Neural cell (in vitro differentiated cells): ENCODE measurements around the gene SMIM10L1. TPM values are rescaled to one million over a fixed set of nuclear protein-coding genes. Genes with fewer than 3 reads are reported as not detected.

Source experiments
- H2AFZ ChIP-seq: fragments of 200-600, 300-800 bp; sonication (generic), shearing (Covaris generic); 2 replicates; pipeline ENCODE4 v1.6.0; 2014; ENCODE audit warnings: low read depth, mild to moderate bottlenecking, antibody characterized with exemption, low read length, moderate library complexity
- H3F3A ChIP-seq: fragments of 200-600 bp; shearing (Covaris generic); 2 replicates; pipeline ENCODE4 v1.6.1; 2016; ENCODE audit warnings: mild to moderate bottlenecking, moderate library complexity, mixed read lengths, antibody characterized with exemption, low read length; ENCODE audit not compliant: insufficient read depth, poor library complexity, severe bottlenecking
- H3K27ac ChIP-seq: fragments of 200-600, 300-800 bp; sonication (generic), shearing (Covaris generic); 2 replicates; pipeline ENCODE4 v1.5.1; 2014; ENCODE audit warnings: mild to moderate bottlenecking, low read length, moderate library complexity
- H3K27me3 ChIP-seq: fragments of 300-800, 200-600 bp; sonication (generic), shearing (Covaris generic); 2 replicates; pipeline ENCODE4 v1.6.0; 2014; ENCODE audit warnings: mild to moderate bottlenecking, low read depth, low read length, moderate library complexity; ENCODE audit not compliant: insufficient read depth
- H3K36me3 ChIP-seq: fragments of 300-800, 200-600 bp; sonication (generic), shearing (Covaris generic); 2 replicates; pipeline ENCODE4 v1.5.1; 2014; ENCODE audit warnings: mild to moderate bottlenecking, antibody characterized with exemption, low read length, moderate library complexity; ENCODE audit not compliant: insufficient read depth
- H3K4me2 ChIP-seq: fragments of 300-800, 200-600 bp; sonication (generic), shearing (Covaris generic); 2 replicates; pipeline ENCODE4 v1.6.0; 2014; ENCODE audit warnings: mild to moderate bottlenecking, low read length
- H3K4me3 ChIP-seq: fragments of 300-800, 200-600 bp; sonication (generic), shearing (Covaris generic); 2 replicates; pipeline ENCODE4 v1.5.1; 2014; ENCODE audit warnings: mild to moderate bottlenecking, low read length, moderate library complexity
- H3K79me2 ChIP-seq: fragments of 200-600 bp; shearing (Covaris generic); replicated peaks from 2 replicates; pipeline ENCODE4 v1.6.0; 2014; ENCODE audit warnings: mild to moderate bottlenecking, low read length, moderate library complexity; ENCODE audit not compliant: insufficient read depth
- H3K9ac ChIP-seq: fragments of 300-800, 200-600 bp; sonication (generic), shearing (Covaris generic); 2 replicates; pipeline ENCODE4 v1.6.1; 2016; ENCODE audit warnings: mild to moderate bottlenecking, low read length, mixed read lengths
- H3K9me2 ChIP-seq: fragments of 200-600 bp; shearing (Covaris generic); 2 replicates; pipeline ENCODE4 v1.6.1; 2016; ENCODE audit warnings: mild to moderate bottlenecking, low read length, mixed read lengths; ENCODE audit not compliant: insufficient read depth
- H3K9me3 ChIP-seq: fragments of 200-600, 300-800 bp; sonication (generic), shearing (Covaris generic); 2 replicates; pipeline ENCODE4 v1.6.1; 2016; ENCODE audit warnings: mild to moderate bottlenecking, mixed run types, low read length, moderate library complexity, mixed read lengths
- H4K20me1 ChIP-seq: fragments of 200-600 bp; shearing (Covaris generic); 2 replicates; pipeline ENCODE4 v1.6.1; 2016; ENCODE audit warnings: mild to moderate bottlenecking, mixed run types; ENCODE audit not compliant: insufficient read depth
- EP300 ChIP-seq: fragments of 450-650 bp; conservative IDR thresholded peaks from 2 replicates; pipeline ENCODE4 v1.6.1; 2014; ENCODE audit warnings: antibody characterized with exemption, mild to moderate bottlenecking, moderate library complexity; ENCODE audit not compliant: poor library complexity, severe bottlenecking
- EZH2 ChIP-seq: fragments of 200-600, 300-800 bp; shearing (Covaris generic), sonication (generic); IDR thresholded peaks from 2 replicates; pipeline ENCODE4 v1.6.1; 2014; ENCODE audit warnings: antibody characterized with exemption, low read length, borderline replicate concordance, mild to moderate bottlenecking; ENCODE audit not compliant: insufficient read depth, poor library complexity, severe bottlenecking
- MXI1 ChIP-seq: fragments of 450-650 bp; conservative IDR thresholded peaks from 2 replicates; pipeline ENCODE4 v1.6.1; 2014; ENCODE audit warnings: antibody characterized with exemption, mild to moderate bottlenecking; ENCODE audit not compliant: poor library complexity, severe bottlenecking
- POLR2AphosphoS5 ChIP-seq: IDR thresholded peaks from 2 replicates; pipeline ENCODE4 v1.6.1; 2012
- RAD21 ChIP-seq: fragments of 450-650 bp; conservative IDR thresholded peaks from 2 replicates; pipeline ENCODE4 v1.6.1; 2014; ENCODE audit warnings: antibody characterized with exemption, mild to moderate bottlenecking, moderate library complexity
- SMC3 ChIP-seq: fragments of 450-650 bp; conservative IDR thresholded peaks from 2 replicates; pipeline ENCODE4 v1.6.1; 2014; ENCODE audit warnings: antibody characterized with exemption, mild to moderate bottlenecking, moderate library complexity; ENCODE audit not compliant: poor library complexity
- TAF1 ChIP-seq: IDR thresholded peaks from 2 replicates; pipeline ENCODE4 v1.6.1; 2012; ENCODE audit warnings: low read depth
- polyA plus RNA-seq: library from polyadenylated mRNA; depleted of rRNA; stranded (reverse); fragments of >200 nt; gene quantifications from 2 replicates; pipeline ENCODE4 v1.2.3, GENCODE V29; 2014
- TF ChIP-seq, protein P1 (sequence below): IDR thresholded peaks from 2 replicates; pipeline ENCODE4 v1.6.1; 2012; ENCODE audit warnings: borderline replicate concordance
- TF ChIP-seq, protein P2 (sequence below): fragments of 450-650 bp; IDR thresholded peaks from 2 replicates; pipeline ENCODE4 v1.5.1; 2014; ENCODE audit warnings: antibody characterized with exemption, mild to moderate bottlenecking, moderate library complexity; ENCODE audit not compliant: poor library complexity, severe bottlenecking

The SMIM10L1 gene
- polyA plus RNA-seq, 1 donor from 2014 or later: 22.0 TPM

- no peaks in the 10 kb centered on the region for H3K9me2 ChIP-seq
- H4K20me1 ChIP-seq: no peaks in the 10 kb centered on the region
- no peaks in the 10 kb centered on the region for H3F3A ChIP-seq
- H3K4me3 ChIP-seq: no peak overlapping the region
- no peak overlapping the region for H3K27ac ChIP-seq
- H3K27me3 ChIP-seq: no peaks in the 10 kb centered on the region
- H3K79me2 ChIP-seq: no peaks in the 10 kb centered on the region
- TF ChIP-seq EZH2: no peak
- no peak for TF ChIP-seq RAD21
- TF ChIP-seq POLR2AphosphoS5: no peak
- TF ChIP-seq, protein P1, sequence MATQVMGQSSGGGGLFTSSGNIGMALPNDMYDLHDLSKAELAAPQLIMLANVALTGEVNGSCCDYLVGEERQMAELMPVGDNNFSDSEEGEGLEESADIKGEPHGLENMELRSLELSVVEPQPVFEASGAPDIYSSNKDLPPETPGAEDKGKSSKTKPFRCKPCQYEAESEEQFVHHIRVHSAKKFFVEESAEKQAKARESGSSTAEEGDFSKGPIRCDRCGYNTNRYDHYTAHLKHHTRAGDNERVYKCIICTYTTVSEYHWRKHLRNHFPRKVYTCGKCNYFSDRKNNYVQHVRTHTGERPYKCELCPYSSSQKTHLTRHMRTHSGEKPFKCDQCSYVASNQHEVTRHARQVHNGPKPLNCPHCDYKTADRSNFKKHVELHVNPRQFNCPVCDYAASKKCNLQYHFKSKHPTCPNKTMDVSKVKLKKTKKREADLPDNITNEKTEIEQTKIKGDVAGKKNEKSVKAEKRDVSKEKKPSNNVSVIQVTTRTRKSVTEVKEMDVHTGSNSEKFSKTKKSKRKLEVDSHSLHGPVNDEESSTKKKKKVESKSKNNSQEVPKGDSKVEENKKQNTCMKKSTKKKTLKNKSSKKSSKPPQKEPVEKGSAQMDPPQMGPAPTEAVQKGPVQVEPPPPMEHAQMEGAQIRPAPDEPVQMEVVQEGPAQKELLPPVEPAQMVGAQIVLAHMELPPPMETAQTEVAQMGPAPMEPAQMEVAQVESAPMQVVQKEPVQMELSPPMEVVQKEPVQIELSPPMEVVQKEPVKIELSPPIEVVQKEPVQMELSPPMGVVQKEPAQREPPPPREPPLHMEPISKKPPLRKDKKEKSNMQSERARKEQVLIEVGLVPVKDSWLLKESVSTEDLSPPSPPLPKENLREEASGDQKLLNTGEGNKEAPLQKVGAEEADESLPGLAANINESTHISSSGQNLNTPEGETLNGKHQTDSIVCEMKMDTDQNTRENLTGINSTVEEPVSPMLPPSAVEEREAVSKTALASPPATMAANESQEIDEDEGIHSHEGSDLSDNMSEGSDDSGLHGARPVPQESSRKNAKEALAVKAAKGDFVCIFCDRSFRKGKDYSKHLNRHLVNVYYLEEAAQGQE: no peak
- no peak for TF ChIP-seq SMC3
- no peak for TF ChIP-seq EP300
- TF ChIP-seq MXI1: no peak
- TF ChIP-seq, protein P2, sequence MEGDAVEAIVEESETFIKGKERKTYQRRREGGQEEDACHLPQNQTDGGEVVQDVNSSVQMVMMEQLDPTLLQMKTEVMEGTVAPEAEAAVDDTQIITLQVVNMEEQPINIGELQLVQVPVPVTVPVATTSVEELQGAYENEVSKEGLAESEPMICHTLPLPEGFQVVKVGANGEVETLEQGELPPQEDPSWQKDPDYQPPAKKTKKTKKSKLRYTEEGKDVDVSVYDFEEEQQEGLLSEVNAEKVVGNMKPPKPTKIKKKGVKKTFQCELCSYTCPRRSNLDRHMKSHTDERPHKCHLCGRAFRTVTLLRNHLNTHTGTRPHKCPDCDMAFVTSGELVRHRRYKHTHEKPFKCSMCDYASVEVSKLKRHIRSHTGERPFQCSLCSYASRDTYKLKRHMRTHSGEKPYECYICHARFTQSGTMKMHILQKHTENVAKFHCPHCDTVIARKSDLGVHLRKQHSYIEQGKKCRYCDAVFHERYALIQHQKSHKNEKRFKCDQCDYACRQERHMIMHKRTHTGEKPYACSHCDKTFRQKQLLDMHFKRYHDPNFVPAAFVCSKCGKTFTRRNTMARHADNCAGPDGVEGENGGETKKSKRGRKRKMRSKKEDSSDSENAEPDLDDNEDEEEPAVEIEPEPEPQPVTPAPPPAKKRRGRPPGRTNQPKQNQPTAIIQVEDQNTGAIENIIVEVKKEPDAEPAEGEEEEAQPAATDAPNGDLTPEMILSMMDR: no peak
- TF ChIP-seq TAF1: no peak
- H3K36me3 ChIP-seq: no peaks in the 10 kb centered on the region
- no peaks in the 10 kb centered on the region for H3K9me3 ChIP-seq
- no peak overlapping the region for H3K9ac ChIP-seq
- no peak overlapping the region for H3K4me2 ChIP-seq
- no peak overlapping the region for H2AFZ ChIP-seq
Measured at GRCh38 chr12:11183011-11183410, 12.0 kb downstream of the SMIM10L1 start.

DNA sequence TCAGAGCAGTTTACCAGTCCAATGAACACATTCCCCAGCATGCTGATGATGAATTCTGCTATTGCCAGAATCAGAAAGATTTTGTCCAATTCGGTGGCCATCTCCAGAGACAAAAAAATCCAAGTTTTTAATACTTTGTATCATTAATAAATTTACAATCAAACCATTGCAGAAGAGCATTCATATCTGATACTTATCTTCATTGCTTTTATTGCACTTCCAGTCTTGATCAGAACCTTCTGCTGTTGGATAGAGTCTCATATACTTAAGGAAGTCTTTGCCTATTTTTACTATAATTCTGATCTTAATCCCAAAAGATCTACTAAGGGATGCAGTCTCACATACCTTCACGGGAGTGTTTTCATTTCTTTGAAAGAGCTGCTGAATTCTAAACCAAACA is 15.8 kb downstream of the SMIM10L1 start, which contains the start of gene TAS2R42:
Gene TAS2R42, minus strand, starts transcription at position 101 of the 400 bp plus-strand sequence. Its CDS starts 0 bp downstream, at position 101.
- Histone ChIP-seq H2AFZ (no peak within 1 kb of the TSS), H3K36me3 (no peaks in the 10 kb centered on the region), H3K79me2 (no peaks in the 10 kb centered on the region), H3K27ac (no peak within 1 kb of the TSS), H3K9me3 (no peaks in the 10 kb centered on the region), H3K9me2 (no peaks in the 10 kb centered on the region), H3K9ac (no peak within 1 kb of the TSS), H3K4me2 (no peak within 1 kb of the TSS), H3K27me3 (no peaks in the 10 kb centered on the region), H4K20me1 (no peaks in the 10 kb centered on the region), H3F3A (no peaks in the 10 kb centered on the region), H3K4me3 (no peak within 1 kb of the TSS)
- TF ChIP-seq MXI1 (no peak), SMC3 (no peak), TAF1 (no peak), RAD21 (no peak), EZH2 (no peak), EP300 (no peak), POLR2AphosphoS5 (no peak)
- TF ChIP-seq, protein P2: no peak
- TF ChIP-seq, protein P1: no peak
